ENCODE data around the gene MEF2B.

- no peak for TF ChIP-seq CTCF (tag by site-specific recombination; IDR thresholded peaks at IDR 0.05)
- no peak for TF ChIP-seq ZNF837 (tag by site-specific recombination; IDR thresholded peaks at IDR 0.05)
- no peak for TF ChIP-seq ZNF274 (IDR thresholded peaks at IDR 0.05; ENCODE audit: low read length)
- TF ChIP-seq ZNF274 (tag by site-specific recombination; IDR thresholded peaks at IDR 0.05; ENCODE audit: borderline replicate concordance): no peak
- no peak for TF ChIP-seq ZBTB7A (tag by site-specific recombination; IDR thresholded peaks at IDR 0.05; ENCODE audit: low read depth)
- TF ChIP-seq ZNF280D (tag by site-specific recombination; IDR thresholded peaks at IDR 0.05): no peak
- no peak for TF ChIP-seq TCF7L2 (IDR thresholded peaks at IDR 0.05; ENCODE audit: borderline replicate concordance, low read depth, low read length)
- TF ChIP-seq PRDM10 (tag by site-specific recombination; IDR thresholded peaks at IDR 0.05): no peak
- no peak for TF ChIP-seq ZNF280C (tag by site-specific recombination; IDR thresholded peaks at IDR 0.05)
- no peak for TF ChIP-seq WT1 (tag by site-specific recombination; IDR thresholded peaks at IDR 0.05)
- TF ChIP-seq ZNF24 (tag by site-specific recombination; IDR thresholded peaks at IDR 0.05): no peak
- no peak for TF ChIP-seq PRDM2 (tag by site-specific recombination; IDR thresholded peaks at IDR 0.05; ENCODE audit: borderline replicate concordance)
- TF ChIP-seq OVOL3 (tag by site-specific recombination; IDR thresholded peaks at IDR 0.05): no peak
Measured at GRCh38 chr19:19169236-19170052, 619 bp downstream of the MEF2B start.

Measured in HEK293 (cell line).